ENCODE measurements around the gene MFAP3L. TPM values are rescaled to one million over a fixed set of nuclear protein-coding genes. Genes with fewer than 3 reads are reported as not detected.

MFAP3L gene
- total and polyA plus RNA-seq, 2 donors from 2014 or later: 18.4 to 35.1 TPM

DNA sequence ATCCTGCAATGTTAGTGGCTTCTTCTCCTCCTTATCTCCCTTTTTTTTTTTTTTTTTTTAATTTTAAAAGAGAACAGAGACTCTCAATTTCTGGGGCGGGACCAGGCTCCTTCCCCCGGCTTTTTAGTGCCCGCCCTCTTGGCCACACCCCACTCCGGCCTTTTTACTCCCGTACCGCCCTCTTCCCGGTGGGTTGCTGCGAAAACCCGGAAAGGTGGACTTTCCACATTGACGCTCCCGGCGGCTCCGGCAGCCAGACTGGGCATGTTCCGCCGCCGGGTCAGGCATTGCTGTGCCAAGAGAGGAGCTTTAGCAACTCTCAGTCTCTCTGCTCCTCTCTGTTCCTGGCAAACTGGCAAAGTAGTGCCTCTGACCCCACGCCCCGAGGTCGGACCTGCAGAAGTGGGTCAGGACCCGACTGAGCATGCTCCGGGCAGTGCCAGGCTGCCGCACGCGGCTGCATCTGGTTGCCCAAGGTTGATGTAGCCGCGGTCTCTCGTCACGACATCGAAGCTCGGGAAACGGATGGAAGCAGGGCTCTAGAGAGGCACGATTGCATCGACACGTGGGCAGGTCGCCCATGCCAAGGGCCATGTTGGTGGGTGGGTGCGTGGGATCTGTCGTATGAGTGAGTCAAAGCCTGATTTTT lies 1.1 kb upstream of the MFAP3L start:
- intact Hi-C loops (cut with DNase I): no loop called here
- H3K27ac ChIP-seq (ENCODE audit: low read depth in 2 of 2, low read length in 2 of 2): peak overlapping the region; percentile 47 to 69
- H3K36me3 ChIP-seq (ENCODE audit: control insufficient read depth in 2 of 3, insufficient read depth in 3 of 3, low read length in 3 of 3): no peaks in the 10 kb centered on the region
- H3K27me3 ChIP-seq (ENCODE audit: control insufficient read depth, insufficient read depth, low read length): no peaks in the 10 kb centered on the region
- peaks cover 0 to 13% (median 0%) of the 10 kb centered on the region in 3 donors for H3K4me1 ChIP-seq (ENCODE audit: control insufficient read depth in 2 of 3, insufficient read depth in 2 of 3, low read depth in 1 of 3, low read length in 3 of 3)
- no peaks in the 10 kb centered on the region for H3K9me3 ChIP-seq (ENCODE audit: control insufficient read depth in 2 of 3, insufficient read depth in 1 of 3, low read length in 3 of 3)
- TF ChIP-seq, protein P1, sequence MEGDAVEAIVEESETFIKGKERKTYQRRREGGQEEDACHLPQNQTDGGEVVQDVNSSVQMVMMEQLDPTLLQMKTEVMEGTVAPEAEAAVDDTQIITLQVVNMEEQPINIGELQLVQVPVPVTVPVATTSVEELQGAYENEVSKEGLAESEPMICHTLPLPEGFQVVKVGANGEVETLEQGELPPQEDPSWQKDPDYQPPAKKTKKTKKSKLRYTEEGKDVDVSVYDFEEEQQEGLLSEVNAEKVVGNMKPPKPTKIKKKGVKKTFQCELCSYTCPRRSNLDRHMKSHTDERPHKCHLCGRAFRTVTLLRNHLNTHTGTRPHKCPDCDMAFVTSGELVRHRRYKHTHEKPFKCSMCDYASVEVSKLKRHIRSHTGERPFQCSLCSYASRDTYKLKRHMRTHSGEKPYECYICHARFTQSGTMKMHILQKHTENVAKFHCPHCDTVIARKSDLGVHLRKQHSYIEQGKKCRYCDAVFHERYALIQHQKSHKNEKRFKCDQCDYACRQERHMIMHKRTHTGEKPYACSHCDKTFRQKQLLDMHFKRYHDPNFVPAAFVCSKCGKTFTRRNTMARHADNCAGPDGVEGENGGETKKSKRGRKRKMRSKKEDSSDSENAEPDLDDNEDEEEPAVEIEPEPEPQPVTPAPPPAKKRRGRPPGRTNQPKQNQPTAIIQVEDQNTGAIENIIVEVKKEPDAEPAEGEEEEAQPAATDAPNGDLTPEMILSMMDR (IDR thresholded peaks at IDR 0.05; ENCODE audit: borderline replicate concordance, extremely low read depth, insufficient read depth): no peak
- H3K4me3 ChIP-seq (ENCODE audit: low read length in 3 of 3): peak overlapping the region; percentile 57 to 92 (median 87)
- DNase-seq: peak; percentile 96 to 97 (median 96)
- no peak for FAIRE-seq
- peak overlapping the region in 2 of 3 donors; percentile 16 to 69 for H3K9ac ChIP-seq (ENCODE audit: low read length in 3 of 3)

DNA sequence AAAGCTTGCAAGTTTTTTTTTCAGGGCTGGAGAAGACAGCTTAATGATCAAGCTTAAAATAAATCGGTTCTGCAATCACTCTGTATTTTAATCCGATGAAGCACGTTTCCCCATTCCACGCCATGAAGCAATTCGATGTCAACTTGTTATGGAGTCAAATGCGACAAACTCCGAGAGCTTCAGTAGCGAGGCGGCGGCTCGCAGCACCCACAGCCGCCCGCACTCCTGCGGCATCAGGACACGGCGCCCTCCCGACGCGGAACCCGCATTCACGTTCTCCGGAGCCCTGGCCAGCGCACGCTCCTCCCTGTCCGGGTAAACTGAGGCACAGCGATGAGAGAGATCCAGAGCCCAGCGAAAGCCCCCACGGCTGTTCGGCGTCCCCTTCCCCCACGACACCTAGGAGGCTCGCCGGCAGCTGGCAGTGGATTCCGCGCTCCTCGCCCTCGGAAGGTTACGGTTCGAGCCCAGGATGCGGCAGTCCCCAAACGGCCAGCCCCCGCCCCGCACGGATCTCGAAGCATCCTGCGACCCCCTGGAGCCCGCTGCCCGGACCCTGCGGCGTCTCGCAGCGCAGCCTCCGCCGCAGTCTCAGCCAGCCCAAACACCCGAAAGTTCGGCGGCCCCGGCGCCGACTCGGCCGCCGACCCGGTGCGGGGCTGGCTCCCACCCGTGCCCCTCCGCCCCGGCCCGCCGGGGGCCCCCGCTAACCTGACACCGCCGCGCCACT lies 507 bp downstream of the MFAP3L start:
- Histone ChIP-seq H3K9me3 (ENCODE audit: control insufficient read depth in 2 of 3, insufficient read depth in 1 of 3, low read length in 3 of 3) (no peaks in the 10 kb centered on the region), H3K36me3 (ENCODE audit: control insufficient read depth in 2 of 3, insufficient read depth in 3 of 3, low read length in 3 of 3) (no peaks in the 10 kb centered on the region), H3K27me3 (ENCODE audit: control insufficient read depth, insufficient read depth, low read length) (no peaks in the 10 kb centered on the region), H3K4me3 (ENCODE audit: low read length in 3 of 3) (peak overlapping the region; percentile 30 to 73 (median 68)), H3K27ac (ENCODE audit: low read depth in 2 of 2, low read length in 2 of 2) (no peak overlapping the region), H3K9ac (ENCODE audit: low read length in 3 of 3) (peak overlapping the region in 2 of 3 donors; percentile 22 to 63), H3K4me1 (ENCODE audit: control insufficient read depth in 2 of 3, insufficient read depth in 2 of 3, low read depth in 1 of 3, low read length in 3 of 3) (peaks cover 0 to 16% (median 6%) of the 10 kb centered on the region in 3 donors)
- TF ChIP-seq, protein P1 (IDR thresholded peaks at IDR 0.05; ENCODE audit: borderline replicate concordance, extremely low read depth, insufficient read depth): no peak
- intact Hi-C loops (cut with DNase I): no loop called here
- DNase-seq (peak; percentile 19 to 75 (median 30)), FAIRE-seq (no peak)

DNA sequence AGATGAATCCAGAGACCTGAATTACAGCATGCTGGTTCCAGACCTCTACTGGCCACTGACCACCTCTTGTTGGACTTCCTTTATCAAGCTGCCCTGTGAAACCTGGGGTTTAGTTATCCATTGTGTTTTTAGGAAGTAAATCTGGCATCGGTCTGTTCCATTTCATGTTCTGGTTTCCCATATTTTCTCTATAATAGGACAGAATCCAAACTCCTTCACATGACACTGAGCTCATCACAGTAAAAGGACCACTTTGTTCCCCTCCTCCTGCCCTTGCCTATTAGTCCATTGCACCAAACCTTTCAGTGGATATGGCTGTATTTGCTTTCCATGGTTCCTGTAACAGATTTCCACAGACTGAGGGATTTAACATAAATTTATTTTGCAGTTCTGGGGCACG lies 4.0 kb downstream of the MFAP3L start:
- no peak for DNase-seq
- TF ChIP-seq, protein P1 (IDR thresholded peaks at IDR 0.05; ENCODE audit: borderline replicate concordance, extremely low read depth, insufficient read depth): no peak
- intact Hi-C loops (cut with DNase I): no loop called here
- Histone ChIP-seq H3K4me1 (ENCODE audit: control insufficient read depth in 2 of 3, insufficient read depth in 2 of 3, low read depth in 1 of 3, low read length in 3 of 3) (peaks cover 0 to 12% (median 6%) of the 10 kb centered on the region in 3 donors), H3K9ac (ENCODE audit: low read length in 3 of 3) (no peak overlapping the region), H3K27ac (ENCODE audit: low read depth in 2 of 2, low read length in 2 of 2) (no peak overlapping the region), H3K4me3 (ENCODE audit: low read length in 3 of 3) (no peak overlapping the region), H3K27me3 (ENCODE audit: control insufficient read depth, insufficient read depth, low read length) (no peaks in the 10 kb centered on the region), H3K36me3 (ENCODE audit: control insufficient read depth in 2 of 3, insufficient read depth in 3 of 3, low read length in 3 of 3) (no peaks in the 10 kb centered on the region), H3K9me3 (ENCODE audit: control insufficient read depth in 2 of 3, insufficient read depth in 1 of 3, low read length in 3 of 3) (no peaks in the 10 kb centered on the region)
- no peak for FAIRE-seq
